Activated naive CD4-positive, alpha-beta T cell treated with anti-CD3 and anti-CD28 coated beads, Interleukin-2, amount 10 ng/mL, durations not matched to agents 7 days and 5 days (primary cell): ENCODE results near the gene COG6.

Experiments used
- CTCF ChIA-PET: fragments of 350-600 bp; sonication (Branson Sonifier 250); formaldehyde crosslinking; loops from one replicate; lab custom pipeline; 2021; ENCODE audit warnings: antibody characterized with exemption; lab: Charles Lee
- DNase-seq: peaks from one replicate; pipeline ENCODE4 v3.0.0-alpha.2; 2020
- H3K27ac Mint-ChIP-seq: one replicate; pipeline ENCODE4 v1.8.0; 2021; ENCODE audit warnings: mild to moderate bottlenecking, moderate library complexity, mixed read lengths
- H3K27me3 Mint-ChIP-seq: one replicate; pipeline ENCODE4 v1.8.0; 2021; ENCODE audit warnings: mild to moderate bottlenecking, mixed read lengths
- H3K36me3 Mint-ChIP-seq: one replicate; pipeline ENCODE4 v1.8.0; 2021; ENCODE audit warnings: mixed read lengths
- H3K4me1 Mint-ChIP-seq: one replicate; pipeline ENCODE4 v1.8.0; 2021; ENCODE audit warnings: mixed read lengths
- H3K4me3 Mint-ChIP-seq: one replicate; pipeline ENCODE4 v1.8.0; 2021; ENCODE audit warnings: mild to moderate bottlenecking, moderate library complexity, mixed read lengths
- H3K9me3 Mint-ChIP-seq: one replicate; pipeline ENCODE4 v1.8.0; 2021; ENCODE audit warnings: mixed read lengths

Gene COG6

DNA sequence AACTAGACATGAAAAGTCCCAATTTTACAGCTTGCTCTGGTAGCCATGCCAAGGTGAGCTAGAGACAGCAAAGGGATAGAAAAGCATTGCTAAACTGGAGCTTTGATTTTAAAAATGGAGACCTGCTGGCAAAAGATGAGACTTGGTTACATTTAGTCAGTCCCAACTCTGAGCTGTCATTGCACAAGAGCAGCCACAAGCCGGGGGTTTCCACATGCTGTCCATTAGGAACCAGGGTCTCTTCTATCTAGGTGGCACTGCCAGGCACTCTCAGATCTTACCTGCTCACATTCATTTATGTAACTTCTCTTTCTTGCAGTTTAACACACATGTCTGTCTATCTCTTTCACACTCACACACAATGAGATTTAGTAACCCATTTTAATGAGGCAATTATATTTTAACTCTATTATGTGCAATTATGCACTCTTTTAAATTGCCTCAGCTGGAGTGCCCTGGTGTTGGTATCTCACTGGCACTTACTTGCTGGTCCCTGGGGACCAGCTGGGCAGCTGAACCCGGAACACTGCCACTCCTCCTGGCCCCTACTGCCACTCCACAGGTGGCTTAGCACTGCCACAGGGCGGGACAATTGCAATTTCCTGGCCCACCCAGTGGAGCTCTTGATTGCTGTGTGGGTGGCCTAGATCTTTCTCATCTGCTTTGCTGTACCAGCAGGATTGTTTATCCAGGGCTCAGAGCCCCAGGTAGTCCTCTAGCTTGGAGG lies 112.5 kb downstream of the COG6 start:
- no peak overlapping the region for H3K27ac Mint-ChIP-seq
- CTCF ChIA-PET = interaction anchor here (1.3 kb wide), 1 partner anchor 1010 kb away, joined by 4 read pairs; no protein-coding TSS in a partner anchor
- H3K27me3 Mint-ChIP-seq = no peaks in the 10 kb centered on the region
- no peak overlapping the region for H3K4me3 Mint-ChIP-seq
- no peak for DNase-seq
- H3K9me3 Mint-ChIP-seq = no peaks in the 10 kb centered on the region
- no peaks in the 10 kb centered on the region for H3K4me1 Mint-ChIP-seq
- H3K36me3 Mint-ChIP-seq = no peaks in the 10 kb centered on the region

DNA sequence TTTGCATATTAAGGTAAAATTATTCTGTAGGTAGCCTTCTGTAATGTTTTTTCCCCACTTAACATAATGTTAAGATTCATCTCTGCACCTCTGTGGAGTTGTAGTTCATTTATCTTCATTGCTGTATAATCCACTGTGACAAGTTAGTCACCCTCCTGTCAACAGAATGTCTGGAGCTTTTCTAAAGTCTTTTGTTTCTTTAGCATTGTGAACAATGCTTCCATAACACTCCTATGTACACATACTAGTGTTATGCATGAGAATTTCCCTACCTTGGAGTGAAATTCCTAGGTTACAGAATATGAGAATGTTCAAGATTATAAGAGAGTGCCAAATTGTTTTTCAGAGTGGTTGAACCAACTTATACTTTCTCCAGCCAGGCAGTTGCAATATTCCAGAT lies 113.5 kb downstream of the COG6 start:
- CTCF ChIA-PET = interaction anchor here (1.3 kb wide), 1 partner anchor 1009 kb away, joined by 4 read pairs; no protein-coding TSS in a partner anchor
- H3K4me1 Mint-ChIP-seq = no peaks in the 10 kb centered on the region
- H3K27ac Mint-ChIP-seq = no peak overlapping the region
- H3K36me3 Mint-ChIP-seq = no peaks in the 10 kb centered on the region
- no peak for DNase-seq
- H3K27me3 Mint-ChIP-seq = no peaks in the 10 kb centered on the region
- no peak overlapping the region for H3K4me3 Mint-ChIP-seq
- H3K9me3 Mint-ChIP-seq = no peaks in the 10 kb centered on the region

DNA sequence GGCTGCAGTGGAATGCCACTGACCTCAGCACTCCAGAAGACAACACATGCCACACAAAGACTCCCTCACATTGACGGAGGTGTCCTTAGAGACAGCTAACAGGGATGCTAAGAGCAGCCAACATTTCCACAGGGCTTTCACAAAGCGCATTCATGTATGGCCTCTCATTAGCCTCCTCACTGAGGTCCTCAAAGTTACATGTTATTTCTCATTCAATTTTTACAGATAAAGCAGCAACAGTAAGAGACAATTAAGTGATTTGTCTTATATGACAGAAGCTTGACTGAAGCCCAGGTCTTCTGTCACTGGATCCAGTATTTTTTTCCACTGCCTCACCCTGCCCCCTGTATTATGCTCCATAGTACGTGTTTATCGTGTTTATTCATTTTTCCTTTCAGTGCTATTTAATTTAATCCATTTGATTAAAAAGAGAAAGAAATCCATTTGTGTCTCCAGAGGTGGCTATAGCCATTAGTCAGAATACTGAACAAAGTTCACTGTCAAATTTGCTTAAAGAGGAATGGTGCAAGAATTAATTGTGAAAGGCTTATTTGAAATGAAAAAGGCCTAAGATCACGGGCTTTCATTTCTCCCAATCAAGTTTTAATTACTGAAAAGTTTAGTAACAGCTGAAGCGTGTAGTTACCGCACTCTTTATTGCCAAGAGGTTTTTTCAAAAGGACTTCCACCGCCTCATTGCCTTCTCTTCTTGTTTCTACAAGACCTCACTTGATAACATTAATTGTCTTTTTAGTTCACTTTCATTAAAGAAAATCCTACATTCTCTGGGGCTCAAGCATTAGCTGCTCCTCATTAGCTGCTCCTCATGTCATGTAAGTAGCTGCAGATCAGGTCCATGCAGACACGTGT lies 115.0 kb downstream of the COG6 start:
- CTCF ChIA-PET = no interaction called here

GRCh38 chr13:39773833-39774232 lies 118.4 kb downstream of the COG6 start:
- CTCF ChIA-PET = no interaction called here
- Mint-ChIP-seq H3K4me3 (no peak overlapping the region), H3K27ac (no peak overlapping the region), H3K9me3 (no peaks in the 10 kb centered on the region), H3K4me1 (peaks cover 2% of the 10 kb centered on the region), H3K36me3 (no peaks in the 10 kb centered on the region), H3K27me3 (no peaks in the 10 kb centered on the region)
- no peak for DNase-seq

More for the DNA sequence above, 115.0 kb downstream of the COG6 start:
- Mint-ChIP-seq H3K27ac (no peak overlapping the region), H3K36me3 (no peaks in the 10 kb centered on the region), H3K4me3 (no peak overlapping the region), H3K4me1 (no peaks in the 10 kb centered on the region), H3K9me3 (no peaks in the 10 kb centered on the region), H3K27me3 (no peaks in the 10 kb centered on the region)
- no peak for DNase-seq

- CTCF ChIA-PET = interaction anchor here (0.7 to 1.6 kb wide), 6 partner anchors 11 to 904 kb away, joined by 3 to 8 read pairs (median 3); no protein-coding TSS in a partner anchor
- no peak for DNase-seq
- H3K27ac Mint-ChIP-seq = no peak overlapping the region
These were observed 121.0 kb downstream of the COG6 start for GRCh38 chr13:39776439-39776838.

DNA sequence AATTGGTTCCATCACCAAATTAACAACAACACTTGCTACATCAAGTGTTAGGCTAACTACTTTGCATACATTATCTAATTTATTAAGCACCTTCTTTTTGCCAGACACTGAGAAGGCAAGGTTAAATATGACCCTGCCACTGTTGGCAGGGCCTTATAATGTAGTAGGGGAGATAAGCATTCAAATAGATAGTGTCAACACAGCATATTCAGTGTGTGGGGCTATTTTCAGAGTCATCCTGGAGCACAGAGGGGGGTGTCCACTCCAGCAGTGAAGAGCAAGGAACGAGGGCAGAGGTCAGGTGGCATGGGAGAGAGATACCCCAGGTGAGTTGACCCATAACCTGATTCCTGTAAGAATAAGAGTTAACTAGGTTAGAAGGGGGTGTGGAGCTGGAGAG lies 121.6 kb downstream of the COG6 start:
- H3K9me3 Mint-ChIP-seq = no peaks in the 10 kb centered on the region
- no peak overlapping the region for H3K4me3 Mint-ChIP-seq
- CTCF ChIA-PET = interaction anchor here (0.6 to 1.6 kb wide), 8 partner anchors 12 to 909 kb away, joined by 3 to 8 read pairs (median 3); no protein-coding TSS in a partner anchor
- no peaks in the 10 kb centered on the region for H3K27me3 Mint-ChIP-seq
- peaks cover 7% of the 10 kb centered on the region for H3K4me1 Mint-ChIP-seq
- H3K27ac Mint-ChIP-seq = no peak overlapping the region
- DNase-seq = no peak
- H3K36me3 Mint-ChIP-seq = no peaks in the 10 kb centered on the region

More at GRCh38 chr13:39776439-39776838, 121.0 kb downstream of the COG6 start:
- Mint-ChIP-seq H3K36me3 (no peaks in the 10 kb centered on the region), H3K4me3 (no peak overlapping the region), H3K27me3 (no peaks in the 10 kb centered on the region), H3K4me1 (peaks cover 7% of the 10 kb centered on the region), H3K9me3 (no peaks in the 10 kb centered on the region)

GRCh38 chr13:39777527-39778061 lies 122.1 kb downstream of the COG6 start:
- no peaks in the 10 kb centered on the region for H3K36me3 Mint-ChIP-seq
- no peak overlapping the region for H3K4me3 Mint-ChIP-seq
- peaks cover 7% of the 10 kb centered on the region for H3K4me1 Mint-ChIP-seq
- CTCF ChIA-PET = interaction anchor here (0.6 to 1.6 kb wide), 6 partner anchors 12 to 908 kb away, joined by 3 to 8 read pairs (median 3); no protein-coding TSS in a partner anchor
- H3K27me3 Mint-ChIP-seq = no peaks in the 10 kb centered on the region
- peak; percentile 29 for DNase-seq
- H3K9me3 Mint-ChIP-seq = no peaks in the 10 kb centered on the region
- H3K27ac Mint-ChIP-seq = no peak overlapping the region

GRCh38 chr13:39779337-39780265 lies 124.1 kb downstream of the COG6 start:
- no peak for DNase-seq
- H3K4me1 Mint-ChIP-seq = peaks cover 7% of the 10 kb centered on the region
- CTCF ChIA-PET = interaction anchor here (1.0 to 1.3 kb wide), 4 partner anchors 165 to 998 kb away, joined by 3 to 4 read pairs (median 3); no protein-coding TSS in a partner anchor

GRCh38 chr13:39780711-39781110 lies 125.2 kb downstream of the COG6 start:
- H3K4me1 Mint-ChIP-seq = peaks cover 7% of the 10 kb centered on the region
- H3K4me3 Mint-ChIP-seq = no peak overlapping the region
- CTCF ChIA-PET = interaction anchor here (1.3 kb wide), 1 partner anchor 997 kb away, joined by 4 read pairs; no protein-coding TSS in a partner anchor
- DNase-seq = no peak
- no peaks in the 10 kb centered on the region for H3K36me3 Mint-ChIP-seq
- no peaks in the 10 kb centered on the region for H3K9me3 Mint-ChIP-seq
- no peaks in the 10 kb centered on the region for H3K27me3 Mint-ChIP-seq
- no peak overlapping the region for H3K27ac Mint-ChIP-seq

More at GRCh38 chr13:39779337-39780265, 124.1 kb downstream of the COG6 start:
- Mint-ChIP-seq H3K27me3 (no peaks in the 10 kb centered on the region), H3K27ac (no peak overlapping the region), H3K9me3 (no peaks in the 10 kb centered on the region), H3K36me3 (no peaks in the 10 kb centered on the region), H3K4me3 (no peak overlapping the region)

DNA sequence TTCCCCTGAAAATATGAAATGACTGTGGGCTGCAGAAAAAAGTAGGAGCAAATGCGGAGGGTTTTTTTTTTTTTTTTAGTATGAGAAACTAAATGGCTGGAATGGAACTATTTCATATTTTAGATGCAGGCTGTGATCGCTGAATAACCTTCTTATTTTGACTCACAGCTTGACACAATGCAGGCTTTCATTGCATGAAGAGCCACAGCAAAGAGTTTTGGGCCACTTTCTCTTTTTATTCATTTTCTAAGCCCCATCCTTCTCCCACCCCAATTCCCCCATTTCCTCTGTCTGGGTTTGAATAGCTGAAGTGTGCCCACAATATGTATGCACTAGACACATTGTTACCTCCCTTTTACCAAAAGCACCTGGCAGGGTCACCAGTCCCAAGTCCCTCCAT lies 125.9 kb downstream of the COG6 start:
- Mint-ChIP-seq H3K27ac (no peak overlapping the region), H3K36me3 (no peaks in the 10 kb centered on the region)

GRCh38 chr13:39783051-39783450 lies 127.6 kb downstream of the COG6 start:
- H3K4me3 Mint-ChIP-seq = no peak overlapping the region
- H3K27ac Mint-ChIP-seq = no peak overlapping the region
- no peak for DNase-seq
- H3K27me3 Mint-ChIP-seq = peaks cover 6% of the 10 kb centered on the region
- H3K9me3 Mint-ChIP-seq = no peaks in the 10 kb centered on the region
- CTCF ChIA-PET = interaction anchor here (0.6 to 3.4 kb wide), 9 partner anchors 11 to 995 kb away, joined by 3 to 19 read pairs (median 4); no protein-coding TSS in a partner anchor
- no peaks in the 10 kb centered on the region for H3K36me3 Mint-ChIP-seq
- peaks cover 7% of the 10 kb centered on the region for H3K4me1 Mint-ChIP-seq

More for the DNA sequence above, 125.9 kb downstream of the COG6 start:
- Mint-ChIP-seq H3K9me3 (no peaks in the 10 kb centered on the region), H3K27me3 (peaks cover 6% of the 10 kb centered on the region), H3K4me1 (peaks cover 7% of the 10 kb centered on the region), H3K4me3 (no peak overlapping the region)
- DNase-seq = no peak
- CTCF ChIA-PET = interaction anchor here (2.0 to 3.4 kb wide), 3 partner anchors 98 to 901 kb away, joined by 5 to 19 read pairs (median 10); no protein-coding TSS in a partner anchor

GRCh38 chr13:39784347-39784746 lies 128.9 kb downstream of the COG6 start:
- DNase-seq = no peak
- Mint-ChIP-seq H3K4me1 (peaks cover under 1% of the 10 kb centered on the region), H3K27me3 (peaks cover 6% of the 10 kb centered on the region), H3K27ac (no peak overlapping the region), H3K4me3 (no peak overlapping the region), H3K9me3 (peaks cover 2% of the 10 kb centered on the region), H3K36me3 (no peaks in the 10 kb centered on the region)
- CTCF ChIA-PET = interaction anchor here (1.4 to 3.4 kb wide), 3 partner anchors 99 to 898 kb away, joined by 4 to 19 read pairs (median 4); no protein-coding TSS in a partner anchor

GRCh38 chr13:39786091-39786490 lies 130.6 kb downstream of the COG6 start:
- Mint-ChIP-seq H3K4me3 (no peak overlapping the region), H3K9me3 (peaks cover 6% of the 10 kb centered on the region), H3K4me1 (no peaks in the 10 kb centered on the region), H3K27ac (no peak overlapping the region), H3K27me3 (peaks cover 6% of the 10 kb centered on the region), H3K36me3 (no peaks in the 10 kb centered on the region)
- no peak for DNase-seq
- CTCF ChIA-PET = interaction anchor here (1.0 kb wide), 1 partner anchor 157 kb away, joined by 3 read pairs; no protein-coding TSS in a partner anchor
